Neural cell (in vitro differentiated cells): Measurements from ENCODE around the gene WDFY3.

ENCODE experiments used
- CTCF ChIP-seq: fragments of 450-650 bp; IDR thresholded peaks from 2 replicates; pipeline ENCODE4 v1.5.1; 2014; ENCODE audit warnings: antibody characterized with exemption, mild to moderate bottlenecking, moderate library complexity; ENCODE audit not compliant: poor library complexity, severe bottlenecking
- EP300 ChIP-seq: fragments of 450-650 bp; conservative IDR thresholded peaks from 2 replicates; pipeline ENCODE4 v1.6.1; 2014; ENCODE audit warnings: antibody characterized with exemption, mild to moderate bottlenecking, moderate library complexity; ENCODE audit not compliant: poor library complexity, severe bottlenecking
- MXI1 ChIP-seq: fragments of 450-650 bp; conservative IDR thresholded peaks from 2 replicates; pipeline ENCODE4 v1.6.1; 2014; ENCODE audit warnings: antibody characterized with exemption, mild to moderate bottlenecking; ENCODE audit not compliant: poor library complexity, severe bottlenecking
- POLR2AphosphoS5 ChIP-seq: IDR thresholded peaks from 2 replicates; pipeline ENCODE4 v1.6.1; 2012
- TAF1 ChIP-seq: IDR thresholded peaks from 2 replicates; pipeline ENCODE4 v1.6.1; 2012; ENCODE audit warnings: low read depth

DNA sequence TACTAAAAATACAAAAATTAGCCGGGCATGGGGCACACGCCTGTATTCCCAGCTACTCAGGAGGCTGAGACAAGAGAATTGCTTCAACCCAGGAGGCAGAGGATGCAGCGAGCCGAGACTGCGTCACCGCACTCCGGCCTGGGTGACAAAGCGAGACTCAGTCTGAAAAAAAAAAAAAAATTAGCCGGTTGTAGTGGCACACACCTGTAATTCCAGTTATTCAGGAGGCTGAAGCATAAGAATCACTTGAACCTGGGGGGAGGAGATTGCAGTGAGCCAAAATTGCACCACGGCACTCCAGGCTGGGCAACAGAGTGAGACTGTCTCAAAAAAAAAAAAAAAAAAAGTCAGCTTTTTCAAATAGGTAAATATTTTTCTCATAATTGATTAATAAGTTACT is 71.9 kb downstream of the WDFY3 start:
- TF ChIP-seq CTCF (no peak), POLR2AphosphoS5 (no peak), MXI1 (no peak), TAF1 (no peak), EP300 (no peak)
